GM12878 (cell line): Measurements from ENCODE around the gene MYD88. TPM values are rescaled to one million over a fixed set of nuclear protein-coding genes. Genes with fewer than 3 reads are reported as not detected.

ENCODE experiments used
- ATAC-seq: fragments of 200-7000 bp; cut with Tn5 transposase; 3 replicates; pipeline ENCODE4 v1.9.1; 2020; ENCODE audit warnings: mild to moderate bottlenecking, moderate library complexity
- BruUV-seq: library from RNA; stranded (reverse); fragments of 400-500 nt; replicated peaks from 2 replicates; lab custom pipeline; 2021; lab: Mats Ljungman, UMichigan
- CTCF ChIA-PET: fragments of 300-600 bp; sonication (Branson Sonifier 250); formaldehyde crosslinking; extraction: SDS; loops from one replicate; lab custom pipeline; 2021; ENCODE audit warnings: inconsistent platforms; lab: Yijun Ruan, JAX
- POLR2A ChIA-PET: fragments of 350-600 bp; formaldehyde crosslinking; extraction: SDS; loops from one replicate; lab custom pipeline; 2021; ENCODE audit warnings: inconsistent platforms; lab: Charles Lee
- RAD21 ChIA-PET: fragments of 300-600 bp; sonication (Branson Sonifier 250); formaldehyde crosslinking; loops from one replicate; lab custom pipeline; 2023; ENCODE audit warnings: antibody characterized with exemption; ENCODE audit not compliant: unreplicated experiment; lab: Charles Lee
- SMC1A ChIA-PET: fragments of 300-600 bp; sonication (Branson Sonifier 250); formaldehyde crosslinking; loops from one replicate; lab custom pipeline; 2023; ENCODE audit not compliant: unreplicated experiment, uncharacterized antibody; lab: Charles Lee
- DNase-seq: peaks from one replicate; pipeline ENCODE4 v3.0.0-alpha.2; 2011; ENCODE audit warnings: low read depth, low spot score
- FAIRE-seq: peaks from 3 replicates; lab custom pipeline; 2011; peaks lifted over from hg19 to GRCh38; lab: Jason Lieb, UNC
- H2AFZ ChIP-seq: 2 replicates; pipeline ENCODE4 v1.6.0; 2011; ENCODE audit warnings: low read depth, low read length, control low read depth; ENCODE audit not compliant: control insufficient read depth
- H3K27ac ChIP-seq: 2 replicates; pipeline ENCODE4 v1.5.1; 2011; ENCODE audit warnings: control low read depth; ENCODE audit not compliant: control insufficient read depth, insufficient read depth
- H3K27me3 ChIP-seq, 2 experiments: replicated peaks in 1 of 2; 2 replicates each; pipeline versions ENCODE4 v1.6.0 to v1.6.1; 2011; ENCODE audit warnings: low read length in 1 of 2; ENCODE audit not compliant: control insufficient read depth in 2 of 2, insufficient read depth in 2 of 2
- H3K36me3 ChIP-seq, 2 experiments: 2 replicates each; pipeline ENCODE4 v1.5.1; 2011; ENCODE audit warnings: low read length in 1 of 2; ENCODE audit not compliant: control insufficient read depth in 2 of 2, insufficient read depth in 2 of 2
- H3K4me1 ChIP-seq: 2 replicates; pipeline ENCODE4 v1.6.1; 2011; ENCODE audit warnings: mild to moderate bottlenecking, low read length, moderate library complexity, mixed read lengths; ENCODE audit not compliant: control insufficient read depth, insufficient read depth
- H3K4me2 ChIP-seq: 2 replicates; pipeline ENCODE4 v1.6.0; 2011; ENCODE audit warnings: control low read depth; ENCODE audit not compliant: control insufficient read depth, insufficient read depth
- H3K4me3 ChIP-seq: fragments of 200-600 bp; sonication (generic); 2 replicates; pipeline ENCODE4 v1.5.1; 2016
- H3K79me2 ChIP-seq: 2 replicates; pipeline ENCODE4 v1.6.0; 2011; ENCODE audit warnings: low read length; ENCODE audit not compliant: control insufficient read depth, insufficient read depth
- H3K9ac ChIP-seq: 2 replicates; pipeline ENCODE4 v1.8.0; 2011; ENCODE audit warnings: low read length, control low read depth, mixed read lengths; ENCODE audit not compliant: control insufficient read depth, insufficient read depth
- H3K9me3 ChIP-seq: replicated peaks from 3 replicates; pipeline ENCODE4 v1.5.1; 2011; ENCODE audit warnings: mild to moderate bottlenecking, low read length; ENCODE audit not compliant: control insufficient read depth, insufficient read depth
- H4K20me1 ChIP-seq: 2 replicates; pipeline ENCODE4 v1.6.0; 2011; ENCODE audit not compliant: control insufficient read depth, insufficient read depth
- ATF3 ChIP-seq: IDR thresholded peaks from 2 replicates; pipeline ENCODE4 v1.6.1; 2011; ENCODE audit warnings: low read depth, mild to moderate bottlenecking, low read length, moderate library complexity, borderline replicate concordance; ENCODE audit errors: extremely low read depth
- KDM1A ChIP-seq: fragments of 200-600 bp; sonication (generic); IDR thresholded peaks from 2 replicates; pipeline ENCODE4 v1.6.1; 2016; ENCODE audit warnings: borderline replicate concordance
- NRF1 ChIP-seq: conservative IDR thresholded peaks from 2 replicates; pipeline ENCODE4 v1.6.1; 2011; ENCODE audit warnings: mild to moderate bottlenecking, low read depth, low read length, improper control_type of control experiment
- RELB ChIP-seq: fragments of 450-650 bp; IDR thresholded peaks from 2 replicates; pipeline ENCODE4 v1.6.1; 2017; ENCODE audit warnings: low read depth, mild to moderate bottlenecking, moderate library complexity
- SUZ12 ChIP-seq: fragments of 200-600 bp; sonication (generic); IDR thresholded peaks from one replicate; pipeline ENCODE4 v1.6.1; 2018; ENCODE audit warnings: antibody characterized with exemption, mild to moderate bottlenecking; ENCODE audit not compliant: unreplicated experiment
- USF1 ChIP-seq: IDR thresholded peaks from 2 replicates; pipeline ENCODE4 v1.6.1; 2011; ENCODE audit warnings: borderline replicate concordance, low read depth, mild to moderate bottlenecking, moderate library complexity, mixed read lengths, low read length; ENCODE audit not compliant: insufficient read depth; ENCODE audit errors: extremely low read length
- WGBS: methylation state at CpG from one replicate; pipeline ENCODE4 v1.1.6; 2016; ENCODE audit warnings: low lambda C conversion rate; ENCODE audit not compliant: insufficient replicate concordance, insufficient coverage; ENCODE audit errors: missing lambda C conversion rate; 5-methylcytosine and 5-hydroxymethylcytosine counted together
- in situ Hi-C: fragments of 300-500 bp; cut with MboI; formaldehyde crosslinking; loops from 9 replicates; pipeline ENCODE4 v1.14.3; 2018; ENCODE audit warnings: mixed read lengths
- intact Hi-C: fragments of 100-400 bp; cut with micrococcal nuclease; formaldehyde crosslinking; loops from one replicate; pipeline ENCODE4 v1.14.2; 2022; ENCODE audit not compliant: unreplicated experiment
- polyA plus RNA-seq, 11 experiments: library from polyadenylated mRNA; depleted of rRNA in 4 of 11; unstranded in 6 of 11; stranded (reverse) in 5 of 11; fragments of >200 nt; fragmentation: Nextera tagmentation in 4 of 11; fragmentation: Illumina TruSeq in 1 of 11; extraction: Ambion mirVana in 4 of 11; extraction: Trizol in 1 of 11; gene quantifications; 1 replicate in 1 of 11; 2 replicates in 10 of 11; pipeline versions ENCODE4 v1.2.1 to v1.2.3, GENCODE V29; 2011 to 2016; ENCODE audit warnings: inconsistent platforms in 2 of 11, missing spikeins in 2 of 11, low read depth in 1 of 11
- total RNA-seq, 4 experiments: library from RNA; depleted of rRNA in 3 of 4; stranded (reverse); fragments of >200 nt in 3 of 4; fragmentation: Illumina TruSeq in 1 of 4; extraction: Trizol in 1 of 4; gene quantifications; 2 replicates each; pipeline versions ENCODE4 v1.2.1 to v1.2.3, GENCODE V29; 2013 to 2021

The MYD88 gene
- total and polyA plus RNA-seq, 10 of the 15 experiments (the other 5 are each of a cell fraction or from before 2014, with no cell fraction given), result 5.5 to 84.8 (median 67.5) TPM

- Histone ChIP-seq H3K4me3 (no peak overlapping the region), H3K4me1 (no peaks in the 10 kb centered on the region), H2AFZ (no peak overlapping the region), H3K36me3 (no peaks in the 10 kb centered on the region), H3K9me3 (no peaks in the 10 kb centered on the region), H4K20me1 (no peaks in the 10 kb centered on the region), H3K9ac (no peak overlapping the region), H3K4me2 (no peak overlapping the region), H3K27me3 (peaks cover 0 to 2% of the 10 kb centered on the region in 2 experiments; a peak in 2 of 4 replicates), H3K27ac (no peak overlapping the region), H3K79me2 (no peaks in the 10 kb centered on the region)
- ChIA-PET RAD21 (no interaction called here), POLR2A (no interaction called here), CTCF (no interaction called here), SMC1A (no interaction called here)
- ATAC-seq (no peak), DNase-seq (no peak), FAIRE-seq (no peak)
- no TSS peak for BruUV-seq
- in situ Hi-C loops, result no loop called here
- TF ChIP-seq RELB (no peak), NRF1 (no peak), SUZ12 (no peak), KDM1A (no peak), USF1 (no peak), ATF3 (no peak)
- intact Hi-C loops, result no loop called here
- WGBS, result 7% methylated on average over 5 of the region's 5 CpGs
These were observed 38.9 kb upstream of the MYD88 start for GRCh38 chr3:38099518-38099917.
